Measurements from ENCODE around the gene GIGYF2.

DNA sequence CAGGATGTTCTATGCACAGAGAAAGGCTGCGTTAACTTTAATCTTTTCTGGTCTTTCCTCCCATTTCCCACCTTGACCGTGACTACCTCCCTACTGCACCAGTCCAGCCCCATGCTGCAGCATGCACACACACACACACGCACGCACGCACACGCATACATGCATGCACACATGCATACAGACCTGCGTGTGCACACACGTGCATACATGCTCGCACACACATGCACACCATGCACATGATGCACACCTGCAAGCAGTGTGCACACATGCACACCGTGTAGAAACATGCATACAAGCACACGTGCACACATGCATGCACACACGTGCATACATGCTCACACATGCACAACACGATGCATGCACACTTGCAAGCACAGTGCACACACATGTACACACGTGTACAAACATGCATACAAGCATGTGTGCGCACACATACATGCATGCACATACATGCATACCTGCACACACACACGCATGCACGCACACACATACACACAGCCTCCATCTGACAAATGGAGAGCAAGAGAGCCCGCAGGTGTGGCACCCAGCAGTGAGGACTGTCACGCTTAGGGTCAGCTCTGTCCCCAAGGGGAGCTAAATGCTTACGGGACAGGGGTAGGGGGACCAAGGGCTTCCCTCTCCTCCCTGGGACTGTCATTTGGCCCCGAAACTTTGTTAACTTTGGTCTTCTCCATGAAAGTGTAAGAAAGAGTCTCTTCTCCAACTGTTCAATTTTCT lies 191.1 kb downstream of the GIGYF2 start:
- TF ChIP-seq REST (IDR thresholded peaks at IDR 0.05; ENCODE audit: insufficient read depth in 1 of 2, low read depth in 2 of 2, low read length in 2 of 2) (no peak), SIN3A (IDR thresholded peaks at IDR 0.05; ENCODE audit: borderline replicate concordance, insufficient read depth, low read length) (no peak), POLR2AphosphoS5 (IDR thresholded peaks at IDR 0.05; ENCODE audit: low read depth, low read length) (no peak), TAF1 (IDR thresholded peaks at IDR 0.05; ENCODE audit: borderline replicate concordance, insufficient read depth, low read length) (no peak)

Data from PFSK-1 (cell line).